A673 (cell line): Measurements from ENCODE around the gene SLC51A.

Experiments used
- CTCF ChIP-seq: fragments of 300-800, 200-600 bp; sonication (generic); conservative IDR thresholded peaks from 2 replicates; pipeline ENCODE4 v1.5.1; 2017; ENCODE audit warnings: low read depth, mild to moderate bottlenecking, antibody characterized with exemption, low read length, moderate library complexity, mixed read lengths
- EZH2 ChIP-seq: fragments of 200-600 bp; sonication (generic); IDR thresholded peaks from 2 replicates; pipeline ENCODE4 v1.6.1; 2017; ENCODE audit warnings: borderline replicate concordance, low read depth, mild to moderate bottlenecking, mixed read lengths, antibody characterized with exemption, low read length; ENCODE audit not compliant: poor library complexity, severe bottlenecking

- TF ChIP-seq CTCF (no peak), EZH2 (no peak)
Measured at GRCh38 chr3:196193736-196194541, 22.4 kb upstream of the SLC51A start.
